Measurements from ENCODE around the gene DVL1. TPM values are rescaled to one million over a fixed set of nuclear protein-coding genes. Genes with fewer than 3 reads are reported as not detected.

The DVL1 gene
- total RNA-seq, 3 donors from 2014 or later (not counting 1 experiment from before 2014, with no cell fraction given): 33.8 to 41.9 (median 35.6) TPM

DNA sequence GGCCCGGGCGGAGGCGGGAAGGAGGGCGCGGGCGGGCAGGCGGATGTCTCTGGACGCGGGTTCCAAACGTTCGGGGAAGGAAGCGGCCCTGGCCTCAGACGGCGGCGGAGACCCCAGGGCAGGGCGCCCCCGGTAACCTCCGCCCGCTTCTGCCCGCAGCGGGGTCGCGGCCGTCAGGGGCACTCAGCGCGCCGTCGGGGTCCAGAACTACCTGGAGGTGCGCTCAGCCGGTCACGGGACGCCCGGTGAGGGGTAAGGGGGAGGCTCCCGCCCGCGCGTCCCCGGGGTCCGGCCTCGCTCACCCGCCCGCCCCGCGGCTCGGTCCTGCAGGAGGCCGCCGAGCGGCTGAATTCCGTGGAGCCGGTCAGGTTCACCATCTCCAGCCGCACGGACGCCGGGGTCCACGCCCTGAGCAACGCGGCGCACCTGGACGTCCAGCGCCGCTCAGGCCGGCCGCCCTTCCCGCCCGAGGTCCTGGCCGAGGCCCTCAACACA is 40.4 kb downstream of the DVL1 start:
- Mint-ChIP-seq H3K27me3 (ENCODE audit: low read depth in 2 of 2) (no peaks in the 10 kb centered on the region), H3K4me3 (peak overlapping the region; percentile 72), H3K36me3 (no peaks in the 10 kb centered on the region), H3K9me3 (no peaks in the 10 kb centered on the region), H3K4me1 (peaks cover 6 to 26% of the 10 kb centered on the region in 2 donors), H3K27ac (peak overlapping the region; percentile 38 to 82)
- Histone ChIP-seq H3K4me1 (ENCODE audit: control insufficient read depth, insufficient read depth, low read length) (peaks cover 47% of the 10 kb centered on the region), H3K27me3 (ENCODE audit: control insufficient read depth, insufficient read depth, low read length) (no peaks in the 10 kb centered on the region), H3K36me3 (ENCODE audit: control insufficient read depth, insufficient read depth, low read length) (peaks cover 22% of the 10 kb centered on the region), H3K4me3 (ENCODE audit: low read length) (peak overlapping the region; percentile 41), H3K9me3 (ENCODE audit: control insufficient read depth, insufficient read depth, low read length) (no peaks in the 10 kb centered on the region), H3K27ac (ENCODE audit: low read length) (peak overlapping the region; percentile 64)
- under 1% methylated on average over 66 of the region's 66 CpGs for WGBS (ENCODE audit: insufficient coverage)
- DNase-seq (no peak), ATAC-seq (no peak)
- TF ChIP-seq, protein P1, sequence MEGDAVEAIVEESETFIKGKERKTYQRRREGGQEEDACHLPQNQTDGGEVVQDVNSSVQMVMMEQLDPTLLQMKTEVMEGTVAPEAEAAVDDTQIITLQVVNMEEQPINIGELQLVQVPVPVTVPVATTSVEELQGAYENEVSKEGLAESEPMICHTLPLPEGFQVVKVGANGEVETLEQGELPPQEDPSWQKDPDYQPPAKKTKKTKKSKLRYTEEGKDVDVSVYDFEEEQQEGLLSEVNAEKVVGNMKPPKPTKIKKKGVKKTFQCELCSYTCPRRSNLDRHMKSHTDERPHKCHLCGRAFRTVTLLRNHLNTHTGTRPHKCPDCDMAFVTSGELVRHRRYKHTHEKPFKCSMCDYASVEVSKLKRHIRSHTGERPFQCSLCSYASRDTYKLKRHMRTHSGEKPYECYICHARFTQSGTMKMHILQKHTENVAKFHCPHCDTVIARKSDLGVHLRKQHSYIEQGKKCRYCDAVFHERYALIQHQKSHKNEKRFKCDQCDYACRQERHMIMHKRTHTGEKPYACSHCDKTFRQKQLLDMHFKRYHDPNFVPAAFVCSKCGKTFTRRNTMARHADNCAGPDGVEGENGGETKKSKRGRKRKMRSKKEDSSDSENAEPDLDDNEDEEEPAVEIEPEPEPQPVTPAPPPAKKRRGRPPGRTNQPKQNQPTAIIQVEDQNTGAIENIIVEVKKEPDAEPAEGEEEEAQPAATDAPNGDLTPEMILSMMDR (IDR thresholded peaks at IDR 0.05): no peak
- intact Hi-C loops (cut with micrococcal nuclease): loop anchor here (5.0 kb wide), 1 partner anchor 37 kb away; the partner anchor contains the start of gene UBE2J2

DNA sequence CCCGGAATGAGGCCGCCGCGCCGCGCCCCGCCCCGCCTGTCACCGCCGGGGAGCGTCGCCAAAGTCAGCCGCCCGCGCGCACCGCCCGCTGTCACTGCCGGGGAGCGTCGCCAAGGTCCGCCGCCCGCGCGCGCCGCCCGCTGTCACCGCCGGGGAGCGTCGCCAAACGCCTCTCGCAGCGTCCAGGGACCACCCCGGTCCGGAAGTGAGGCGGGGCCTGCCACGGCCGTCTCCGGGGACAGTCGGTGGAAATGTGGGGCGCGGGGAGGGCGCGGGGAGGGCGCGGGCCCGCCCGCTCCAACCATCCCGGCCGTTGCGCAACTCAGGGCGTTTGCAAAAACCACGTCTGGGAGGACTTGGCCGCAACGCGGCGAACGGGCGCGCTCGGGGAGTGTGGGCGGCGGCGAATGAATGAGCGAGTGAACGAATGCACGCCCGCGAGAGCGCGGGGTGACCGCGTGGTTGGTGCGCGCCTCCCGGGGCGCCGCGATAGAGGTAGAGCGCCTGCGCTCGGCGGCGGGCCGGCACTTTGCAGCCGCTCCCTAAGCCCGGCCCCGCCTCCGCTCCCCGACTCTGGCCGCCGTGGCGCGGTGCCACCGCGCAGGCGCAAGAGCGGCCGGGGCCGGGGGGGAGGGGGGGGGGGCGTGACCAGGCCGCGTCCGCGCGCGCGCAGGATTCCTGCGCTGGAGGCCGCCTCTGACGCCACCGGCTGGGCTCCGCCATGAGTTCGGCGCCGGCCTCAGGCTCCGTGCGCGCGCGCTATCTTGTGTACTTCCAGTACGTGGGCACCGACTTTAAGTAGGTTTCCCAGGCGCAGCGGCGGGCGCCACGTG is 41.1 kb downstream of the DVL1 start, which contains the start of the genes ACAP3 and PUSL1:
Gene ACAP3 (minus strand): TSS at position 8 of the 833 bp plus-strand sequence. CDS start 115 bp downstream, outside the sequence.
Gene PUSL1 (plus strand): TSS at position 675 of the 833 bp plus-strand sequence. CDS start 47 bp downstream, at position 722.
- under 1% methylated on average over 115 of the region's 131 CpGs for WGBS (ENCODE audit: insufficient coverage)
- intact Hi-C loops (cut with micrococcal nuclease): loop anchor here (5.0 kb wide), 1 partner anchor 36 kb away; the partner anchor contains the start of gene UBE2J2
- no peaks in the 10 kb centered on the region for H3K27me3 ChIP-seq (ENCODE audit: control insufficient read depth, insufficient read depth, low read length)
- H3K4me3 ChIP-seq (ENCODE audit: low read length): peak within 1 kb of the TSS; percentile 64
- TF ChIP-seq, protein P1 (IDR thresholded peaks at IDR 0.05): no peak
- DNase-seq: peak; percentile 89 to 96
- peak within 1 kb of the TSS; percentile 85 for H3K27ac ChIP-seq (ENCODE audit: low read length)
- H3K9me3 Mint-ChIP-seq: no peaks in the 10 kb centered on the region
- peaks cover 15% of the 10 kb centered on the region for H3K36me3 ChIP-seq (ENCODE audit: control insufficient read depth, insufficient read depth, low read length)
- H3K27me3 Mint-ChIP-seq (ENCODE audit: low read depth in 2 of 2): no peaks in the 10 kb centered on the region
- no peaks in the 10 kb centered on the region for H3K36me3 Mint-ChIP-seq
- ATAC-seq: peak; percentile 78 to 91 (median 79)
- H3K4me1 ChIP-seq (ENCODE audit: control insufficient read depth, insufficient read depth, low read length): peaks cover 47% of the 10 kb centered on the region
- H3K4me3 Mint-ChIP-seq: peak within 1 kb of the TSS; percentile 86
- no peaks in the 10 kb centered on the region for H3K9me3 ChIP-seq (ENCODE audit: control insufficient read depth, insufficient read depth, low read length)
- H3K27ac Mint-ChIP-seq: peak within 1 kb of the TSS; percentile 79 to 82
- H3K4me1 Mint-ChIP-seq: peaks cover 6 to 26% of the 10 kb centered on the region in 2 donors

DNA sequence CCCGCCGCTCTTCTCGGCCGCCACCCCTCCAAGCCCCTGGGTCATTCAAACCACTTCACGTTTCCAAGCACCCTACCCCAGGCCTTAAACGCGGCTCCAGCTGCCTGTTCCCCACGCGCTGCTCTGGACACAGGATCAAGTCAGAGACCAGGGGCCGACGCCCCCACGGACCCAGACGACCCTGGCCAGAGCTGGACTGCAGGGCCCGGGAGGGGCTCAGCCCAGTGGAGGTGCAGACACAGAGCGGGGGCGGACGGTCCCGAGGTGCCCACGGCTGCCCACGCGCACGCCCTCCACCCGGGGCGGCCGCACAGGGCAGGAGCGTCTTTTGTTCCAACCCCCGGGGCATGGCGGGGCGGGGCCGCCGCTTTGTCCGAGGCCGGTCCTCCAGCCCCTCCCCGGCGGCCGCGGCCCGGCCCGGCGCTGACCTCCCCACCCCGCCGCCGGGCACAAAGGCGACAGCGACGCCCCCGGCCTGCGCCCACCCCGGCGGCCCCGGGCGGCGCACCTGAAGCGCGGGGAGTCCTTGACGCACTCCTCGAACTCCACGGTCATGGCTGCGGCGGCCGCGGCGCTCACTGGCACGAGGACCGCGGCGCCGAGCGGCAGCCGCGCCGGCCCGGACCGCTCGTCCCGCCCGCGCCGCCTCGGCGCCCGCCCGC is 41.8 kb downstream of the DVL1 start:
- intact Hi-C loops (cut with micrococcal nuclease): loop anchor here (5.0 kb wide), 1 partner anchor 35 kb away; the partner anchor contains the start of gene UBE2J2
- H3K4me1 Mint-ChIP-seq: peaks cover 6 to 26% of the 10 kb centered on the region in 2 donors
- peak in 1 of 3 donors; percentile 1 for ATAC-seq
- no peaks in the 10 kb centered on the region for H3K36me3 Mint-ChIP-seq
- Histone ChIP-seq H3K27ac (ENCODE audit: low read length) (peak overlapping the region; percentile 15), H3K27me3 (ENCODE audit: control insufficient read depth, insufficient read depth, low read length) (no peaks in the 10 kb centered on the region), H3K9me3 (ENCODE audit: control insufficient read depth, insufficient read depth, low read length) (no peaks in the 10 kb centered on the region), H3K4me1 (ENCODE audit: control insufficient read depth, insufficient read depth, low read length) (peaks cover 47% of the 10 kb centered on the region), H3K4me3 (ENCODE audit: low read length) (peak overlapping the region; percentile 50), H3K36me3 (ENCODE audit: control insufficient read depth, insufficient read depth, low read length) (peaks cover 8% of the 10 kb centered on the region)
- no peaks in the 10 kb centered on the region for H3K27me3 Mint-ChIP-seq (ENCODE audit: low read depth in 2 of 2)
- no peaks in the 10 kb centered on the region for H3K9me3 Mint-ChIP-seq
- peak overlapping the region; percentile 86 for H3K4me3 Mint-ChIP-seq
- peak overlapping the region; percentile 79 to 82 for H3K27ac Mint-ChIP-seq
- TF ChIP-seq, protein P1 (IDR thresholded peaks at IDR 0.05): no peak
- 1% methylated on average over 83 of the region's 83 CpGs for WGBS (ENCODE audit: insufficient coverage)
- peak; percentile 34 to 37 for DNase-seq

Measured in natural killer cell (primary cell).